Neuronal stem cell (in vitro differentiated cells): ENCODE data around the gene ARG2. TPM values are rescaled to one million over a fixed set of nuclear protein-coding genes. Genes with fewer than 3 reads are reported as not detected.
A peak's percentile ranks its signal among the peaks of the same experiment; 100 is the strongest.

Experiments used
- DNase-seq: peaks from one replicate; pipeline ENCODE4 v3.0.0-alpha.2; 2013; ENCODE audit warnings: low spot score
- H2AFZ ChIP-seq: one replicate; pipeline ENCODE4 v1.6.1; 2013; ENCODE audit warnings: mild to moderate bottlenecking, low read length, inconsistent platforms
- H2AK5ac ChIP-seq: 2 replicates; pipeline ENCODE4 v1.6.1; 2013; ENCODE audit warnings: low read depth, mild to moderate bottlenecking, inconsistent platforms, low read length, moderate library complexity, mixed read lengths
- H2BK120ac ChIP-seq: 2 replicates; pipeline ENCODE4 v1.6.1; 2013; ENCODE audit warnings: low read depth, mild to moderate bottlenecking, inconsistent platforms, low read length, moderate library complexity, mixed read lengths
- H2BK12ac ChIP-seq: one replicate; pipeline ENCODE4 v1.6.1; 2013; ENCODE audit warnings: low read length, inconsistent platforms
- H2BK15ac ChIP-seq: 2 replicates; pipeline ENCODE4 v1.6.1; 2013; ENCODE audit warnings: mild to moderate bottlenecking, low read length, inconsistent platforms, mixed read lengths
- H2BK5ac ChIP-seq: one replicate; pipeline ENCODE4 v1.6.1; 2013; ENCODE audit warnings: inconsistent platforms, mild to moderate bottlenecking, low read length, moderate library complexity
- H3K14ac ChIP-seq: one replicate; pipeline ENCODE4 v1.6.1; 2013; ENCODE audit warnings: low read length, inconsistent platforms
- H3K18ac ChIP-seq: 2 replicates; pipeline ENCODE4 v1.6.1; 2013; ENCODE audit warnings: low read length, inconsistent platforms
- H3K23ac ChIP-seq: 2 replicates; pipeline ENCODE4 v1.6.1; 2013; ENCODE audit warnings: low read depth, mild to moderate bottlenecking, mixed read lengths, low read length, inconsistent platforms; ENCODE audit not compliant: poor library complexity
- H3K27ac ChIP-seq: replicated peaks from 3 replicates; pipeline ENCODE4 v1.5.1; 2013; ENCODE audit warnings: low read length, inconsistent platforms
- H3K27me3 ChIP-seq, 3 experiments: 2 replicates each; pipeline ENCODE4 v1.6.1; 2013; ENCODE audit warnings: low read length in 3 of 3, mild to moderate bottlenecking in 2 of 3, inconsistent platforms in 1 of 3, low read depth in 1 of 3, mixed read lengths in 1 of 3, moderate library complexity in 1 of 3; ENCODE audit not compliant: control insufficient read depth in 3 of 3, insufficient read depth in 3 of 3
- H3K36me3 ChIP-seq, 2 donors: replicated peaks in 1 of 2; 2 replicates each; pipeline ENCODE4 v1.6.1; 2013; ENCODE audit warnings: low read length in 2 of 2; ENCODE audit not compliant: control insufficient read depth in 2 of 2, insufficient read depth in 2 of 2
- H3K4ac ChIP-seq: 2 replicates; pipeline ENCODE4 v1.6.1; 2013; ENCODE audit warnings: inconsistent platforms, mild to moderate bottlenecking, low read length, moderate library complexity
- H3K4me1 ChIP-seq, 2 donors: 1 replicate in 1 of 2; 2 replicates in 1 of 2; pipeline ENCODE4 v1.6.1; 2013; ENCODE audit warnings: low read length in 2 of 2, low read depth in 1 of 2; ENCODE audit not compliant: control insufficient read depth in 2 of 2, insufficient read depth in 1 of 2
- H3K4me2 ChIP-seq: one replicate; pipeline ENCODE4 v1.6.1; 2013; ENCODE audit warnings: mild to moderate bottlenecking, low read length, inconsistent platforms; ENCODE audit not compliant: insufficient read depth, poor library complexity, severe bottlenecking
- H3K4me3 ChIP-seq, 2 donors: 2 replicates each; pipeline ENCODE4 v1.5.1; 2013; ENCODE audit warnings: low read length in 2 of 2, mild to moderate bottlenecking in 2 of 2, inconsistent platforms in 1 of 2, moderate library complexity in 1 of 2
- H3K79me1 ChIP-seq: one replicate; pipeline ENCODE4 v1.6.1; 2013; ENCODE audit warnings: low read depth, mild to moderate bottlenecking, inconsistent platforms, low read length, moderate library complexity
- H3K9ac ChIP-seq: one replicate; pipeline ENCODE4 v1.6.1; 2013; ENCODE audit warnings: mild to moderate bottlenecking, low read depth, low read length, inconsistent platforms; ENCODE audit not compliant: poor library complexity
- H3K9me3 ChIP-seq, 2 donors: replicated peaks in 1 of 2; 2 replicates each; pipeline versions ENCODE3 to v1.6.1; 2013; ENCODE audit warnings: low read length in 2 of 2, mild to moderate bottlenecking in 2 of 2, inconsistent platforms in 1 of 2, low read depth in 1 of 2, mixed read lengths in 1 of 2, moderate library complexity in 1 of 2; ENCODE audit not compliant: control insufficient read depth in 2 of 2, insufficient read depth in 1 of 2
- H4K8ac ChIP-seq: one replicate; pipeline ENCODE4 v1.6.1; 2013; ENCODE audit warnings: low read depth, mild to moderate bottlenecking, inconsistent platforms, low read length, moderate library complexity
- H4K91ac ChIP-seq: one replicate; pipeline ENCODE4 v1.6.1; 2013; ENCODE audit warnings: low read length, low read depth, mild to moderate bottlenecking, inconsistent platforms; ENCODE audit not compliant: poor library complexity
- WGBS, 2 donors: extraction: QIAGEN DNeasy Blood & Tissue Kit; methylation state at CpG; one replicate each; pipeline ENCODE4 v1.1.7; 2013; ENCODE audit warnings: missing lambda C conversion rate in 2 of 2, mixed read lengths in 1 of 2; ENCODE audit not compliant: insufficient read length in 2 of 2, insufficient replicate concordance in 1 of 2; ENCODE audit errors: extremely low coverage in 2 of 2; 5-methylcytosine and 5-hydroxymethylcytosine counted together
- polyA plus RNA-seq, 2 experiments: library from polyadenylated mRNA; stranded (reverse); fragments of 200-250 nt; gene quantifications; one replicate each; pipeline ENCODE4 v1.2.3, GENCODE V29; 2013

ARG2 gene
- polyA plus RNA-seq (2013, experiment 1 of 2): 49.2 TPM
- polyA plus RNA-seq (2013, experiment 2 of 2): 50.1 TPM

DNA sequence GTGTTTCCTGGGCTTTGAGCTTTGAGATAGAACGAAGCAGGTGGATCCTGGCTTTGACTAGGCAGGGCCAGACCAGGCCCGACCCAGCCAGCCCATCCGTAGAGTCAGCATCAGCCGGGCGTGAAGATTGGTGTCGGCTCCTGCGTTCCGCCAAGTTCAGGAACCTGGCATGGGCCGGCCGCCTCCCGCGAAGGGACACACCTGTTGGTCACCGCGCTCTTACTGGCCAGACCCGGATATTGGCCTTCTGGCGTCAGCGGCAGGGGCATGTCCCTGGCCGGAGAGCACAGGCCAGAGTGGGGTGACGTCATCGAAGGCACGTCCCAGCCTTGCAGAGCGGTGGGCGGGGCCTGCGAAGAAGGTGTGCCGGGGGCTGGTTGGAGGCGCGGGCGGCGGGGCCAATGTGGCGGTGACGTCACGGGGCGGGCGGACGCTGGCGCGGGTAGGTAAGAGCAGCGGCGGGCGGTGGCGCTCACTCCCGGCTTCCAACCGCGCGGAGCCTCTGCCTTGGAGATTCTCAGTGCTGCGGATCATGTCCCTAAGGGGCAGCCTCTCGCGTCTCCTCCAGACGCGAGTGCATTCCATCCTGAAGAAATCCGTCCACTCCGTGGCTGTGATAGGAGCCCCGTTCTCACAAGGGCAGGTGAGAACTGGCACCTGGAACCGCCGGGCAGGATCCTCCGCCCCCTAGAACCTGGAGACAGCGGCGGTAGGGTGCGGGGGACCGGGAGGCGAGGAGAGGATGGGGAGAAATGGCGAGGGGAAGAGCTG, at the start of gene ARG2:
ARG2 (plus strand) TSS at position 475 of the 771 bp plus-strand sequence; CDS start at position 533, 58 bp downstream.
- H2BK12ac ChIP-seq: no peak within 1 kb of the TSS
- H3K9ac ChIP-seq: peak within 1 kb of the TSS; percentile 92
- peaks cover 0 to 3% (median 0%) of the 10 kb centered on the region in 3 experiments for H3K27me3 ChIP-seq
- peak within 1 kb of the TSS; percentile 99 for H2AFZ ChIP-seq
- no peak within 1 kb of the TSS for H2BK15ac ChIP-seq
- H3K4ac ChIP-seq: no peak within 1 kb of the TSS
- H3K4me3 ChIP-seq: peak within 1 kb of the TSS; percentile 80 to 95
- H2BK120ac ChIP-seq: no peak within 1 kb of the TSS
- H3K4me1 ChIP-seq: peaks cover 7% of the 10 kb centered on the region in 2 donors
- no peak within 1 kb of the TSS for H4K8ac ChIP-seq
- no CpG with 5 or more reads among the region's 62 CpGs for WGBS, 2 donors
- no peak within 1 kb of the TSS for H2BK5ac ChIP-seq
- H4K91ac ChIP-seq: no peak within 1 kb of the TSS
- H3K14ac ChIP-seq: peak within 1 kb of the TSS; percentile 73
- H3K79me1 ChIP-seq: no peaks in the 10 kb centered on the region
- H3K18ac ChIP-seq: peak within 1 kb of the TSS; percentile 98
- DNase-seq: peak; percentile 92
- peak within 1 kb of the TSS; percentile 82 for H3K4me2 ChIP-seq
- H2AK5ac ChIP-seq: no peak within 1 kb of the TSS
- peak within 1 kb of the TSS; percentile 29 for H3K27ac ChIP-seq
- H3K9me3 ChIP-seq: no peaks in the 10 kb centered on the region
- peak within 1 kb of the TSS; percentile 44 for H3K23ac ChIP-seq
- H3K36me3 ChIP-seq: peaks cover 0 to 3% of the 10 kb centered on the region in 2 donors

DNA sequence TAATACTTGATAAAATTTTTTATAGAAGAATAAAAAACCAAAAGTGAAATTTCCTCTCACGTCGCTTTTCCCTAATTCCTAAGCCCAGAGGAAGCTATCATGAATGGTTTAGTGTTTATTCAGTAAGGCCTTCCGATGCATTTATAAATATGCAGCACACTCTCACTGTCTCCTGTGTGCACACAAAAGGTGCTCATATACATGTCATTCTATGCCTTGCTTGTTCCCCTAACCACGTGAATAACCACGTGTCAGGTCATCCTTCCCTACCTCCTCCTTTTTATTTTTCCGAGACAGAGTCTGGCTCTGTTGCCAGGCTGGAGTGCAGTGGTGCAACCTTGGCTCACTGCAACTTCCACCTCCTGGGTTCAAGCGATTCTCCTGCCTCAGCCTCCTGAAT, 49.3 kb upstream of the ARG2 start:
- Histone ChIP-seq H3K18ac (no peak overlapping the region), H3K36me3 (no peaks in the 10 kb centered on the region), H4K8ac (no peak overlapping the region), H3K23ac (no peak overlapping the region), H3K27ac (no peak overlapping the region), H3K4ac (no peak overlapping the region), H3K4me2 (no peak overlapping the region), H3K9me3 (no peaks in the 10 kb centered on the region), H3K79me1 (no peaks in the 10 kb centered on the region), H2BK12ac (no peak overlapping the region), H4K91ac (no peak overlapping the region), H2AK5ac (no peak overlapping the region), H3K9ac (no peak overlapping the region), H3K14ac (no peak overlapping the region), H3K27me3 (no peaks in the 10 kb centered on the region), H3K4me3 (no peak overlapping the region), H2AFZ (no peak overlapping the region), H2BK120ac (no peak overlapping the region), H2BK15ac (no peak overlapping the region), H2BK5ac (no peak overlapping the region), H3K4me1 (peaks cover 0 to 7% of the 10 kb centered on the region in 2 donors)
- WGBS, 2 donors: no CpG with 5 or more reads among the region's 7 CpGs
- no peak for DNase-seq

GRCh38 chr14:67571275-67571990, 48.3 kb upstream of the ARG2 start:
- no peak overlapping the region for H3K9ac ChIP-seq
- no peak overlapping the region for H2BK12ac ChIP-seq
- H2BK120ac ChIP-seq: peak overlapping the region; percentile 23
- H3K27me3 ChIP-seq: no peaks in the 10 kb centered on the region
- peak overlapping the region; percentile 36 for H2AK5ac ChIP-seq
- H3K4me2 ChIP-seq: no peak overlapping the region
- H4K8ac ChIP-seq: no peak overlapping the region
- no peak overlapping the region for H3K4me3 ChIP-seq
- H3K9me3 ChIP-seq: no peaks in the 10 kb centered on the region
- H3K18ac ChIP-seq: peak overlapping the region; percentile 15
- H3K14ac ChIP-seq: no peak overlapping the region
- no peaks in the 10 kb centered on the region for H3K36me3 ChIP-seq
- peaks cover 0 to 7% of the 10 kb centered on the region in 2 donors for H3K4me1 ChIP-seq
- no peak overlapping the region for H3K4ac ChIP-seq
- H2BK5ac ChIP-seq: no peak overlapping the region
- H3K23ac ChIP-seq: no peak overlapping the region
- peak; percentile 48 for DNase-seq
- H4K91ac ChIP-seq: no peak overlapping the region
- no CpG with 5 or more reads among the region's 14 CpGs for WGBS, 2 donors
- H3K27ac ChIP-seq: no peak overlapping the region
- no peak overlapping the region for H2AFZ ChIP-seq
- no peaks in the 10 kb centered on the region for H3K79me1 ChIP-seq
- H2BK15ac ChIP-seq: peak overlapping the region; percentile 59

DNA sequence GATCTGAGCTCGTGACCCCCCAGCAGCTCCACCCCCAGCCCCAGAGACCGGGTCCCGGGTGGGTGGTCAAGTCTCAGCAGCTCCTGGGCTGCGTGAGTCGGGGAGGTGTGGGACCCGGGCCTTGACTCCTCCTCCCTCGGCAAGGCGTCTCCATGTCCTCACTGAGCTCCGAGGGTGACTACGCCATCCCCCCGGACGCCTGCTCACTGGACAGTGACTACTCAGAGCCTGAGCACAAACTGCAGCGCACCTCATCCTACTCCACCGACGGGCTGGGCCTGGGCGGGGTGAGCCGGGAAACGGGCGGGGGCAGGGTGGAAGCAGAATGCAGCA, 47.8 kb upstream of the ARG2 start:
- Histone ChIP-seq H4K8ac (no peak overlapping the region), H4K91ac (no peak overlapping the region), H3K4me3 (no peak overlapping the region), H2BK12ac (no peak overlapping the region), H3K4me2 (no peak overlapping the region), H3K9ac (no peak overlapping the region), H3K9me3 (no peaks in the 10 kb centered on the region), H3K79me1 (no peaks in the 10 kb centered on the region), H3K27ac (no peak overlapping the region), H2BK5ac (no peak overlapping the region), H3K18ac (peak overlapping the region; percentile 15), H3K36me3 (no peaks in the 10 kb centered on the region), H3K23ac (no peak overlapping the region), H2AK5ac (no peak overlapping the region), H2BK15ac (no peak overlapping the region), H2BK120ac (peak overlapping the region; percentile 23), H3K4me1 (peaks cover 0 to 4% of the 10 kb centered on the region in 2 donors), H2AFZ (no peak overlapping the region), H3K4ac (no peak overlapping the region), H3K27me3 (no peaks in the 10 kb centered on the region), H3K14ac (no peak overlapping the region)
- no CpG with 5 or more reads among the region's 19 CpGs for WGBS, 2 donors
- no peak for DNase-seq
